Measurements from ENCODE around the gene TOMM6.
A peak's percentile ranks its signal among the peaks of the same experiment; 100 is the strongest.
"Not testable (repeated sequence)": the region's sequence is repeated elsewhere in the genome, so short reads cannot be mapped to it uniquely, and the experiment has no call there.

TOMM6 gene

GRCh38 chr6:41785254-41785653, 2.2 kb upstream of the TOMM6 start:
- DNase-seq (ENCODE audit: low read depth in 1 of 2, low spot score in 1 of 2): no peak

GRCh38 chr6:41785689-41786450, 1.6 kb upstream of the TOMM6 start:
- no peak for DNase-seq (ENCODE audit: low read depth in 1 of 2, low spot score in 1 of 2)

GRCh38 chr6:41786451-41787218, 859 bp upstream of the TOMM6 start:
- peak; percentile 74 to 76 for DNase-seq (ENCODE audit: low read depth in 1 of 2, low spot score in 1 of 2)

- no peak for DNase-seq (ENCODE audit: low read depth in 1 of 2, low spot score in 1 of 2)
These were observed 1.9 kb downstream of the TOMM6 start for GRCh38 chr6:41789390-41789724.

GRCh38 chr6:41790045-41790444, 2.6 kb downstream of the TOMM6 start:
- no peak for DNase-seq (ENCODE audit: low read depth in 1 of 2, low spot score in 1 of 2)

GRCh38 chr6:41791305-41791704, 3.8 kb downstream of the TOMM6 start:
- DNase-seq (ENCODE audit: low read depth in 1 of 2, low spot score in 1 of 2): no peak

GRCh38 chr6:41791984-41792383, 4.5 kb downstream of the TOMM6 start:
- no peak for DNase-seq (ENCODE audit: low read depth in 1 of 2, low spot score in 1 of 2)

GRCh38 chr6:41796474-41796873, 9.0 kb downstream of the TOMM6 start:
- DNase-seq (ENCODE audit: low read depth in 1 of 2, low spot score in 1 of 2): no peak

GRCh38 chr6:41798901-41799558, 11.5 kb downstream of the TOMM6 start:
- no peak for DNase-seq (ENCODE audit: low read depth in 1 of 2, low spot score in 1 of 2)

GRCh38 chr6:41799559-41799911, 12.0 kb downstream of the TOMM6 start:
- DNase-seq (ENCODE audit: low read depth in 1 of 2, low spot score in 1 of 2): no peak

GRCh38 chr6:41801380-41801779, 13.9 kb downstream of the TOMM6 start:
- DNase-seq (ENCODE audit: low read depth in 1 of 2, low spot score in 1 of 2): no peak

GRCh38 chr6:41805830-41806774, 18.6 kb downstream of the TOMM6 start:
- no peak for DNase-seq (ENCODE audit: low read depth in 1 of 2, low spot score in 1 of 2)

GRCh38 chr6:41811095-41811494, 23.6 kb downstream of the TOMM6 start:
- no peak for DNase-seq (ENCODE audit: low read depth in 1 of 2, low spot score in 1 of 2)

GRCh38 chr6:41811946-41812345, 24.5 kb downstream of the TOMM6 start:
- not testable (repeated sequence) for DNase-seq (ENCODE audit: low read depth in 1 of 2, low spot score in 1 of 2)

- no peak for DNase-seq (ENCODE audit: low read depth in 1 of 2, low spot score in 1 of 2)
These were observed 26.0 kb downstream of the TOMM6 start for GRCh38 chr6:41813469-41813868.

GRCh38 chr6:41813956-41814355, 26.5 kb downstream of the TOMM6 start:
- DNase-seq (ENCODE audit: low read depth in 1 of 2, low spot score in 1 of 2): no peak

GRCh38 chr6:41814629-41815028, 27.1 kb downstream of the TOMM6 start:
- DNase-seq (ENCODE audit: low read depth in 1 of 2, low spot score in 1 of 2): no peak

- DNase-seq (ENCODE audit: low read depth in 1 of 2, low spot score in 1 of 2): no peak
These were observed 28.1 kb downstream of the TOMM6 start for GRCh38 chr6:41815587-41815986.

GRCh38 chr6:41818271-41819054, 31.0 kb downstream of the TOMM6 start:
- no peak for DNase-seq (ENCODE audit: low read depth in 1 of 2, low spot score in 1 of 2)

- no peak for DNase-seq (ENCODE audit: low read depth in 1 of 2, low spot score in 1 of 2)
These were observed 33.8 kb downstream of the TOMM6 start for GRCh38 chr6:41821266-41821665.

All from activated CD4-positive, alpha-beta T cell treated with anti-CD3 and anti-CD28 coated beads, Interleukin-2, amount 50 U/mL, for 24 hours (primary cell).